GM21381 (cell line): ENCODE results near the gene CPNE5.

Experiments
- ATAC-seq: cut with Tn5 transposase; IDR thresholded peaks from one replicate; pipeline ENCODE4 v1.9.1; 2021; ENCODE audit warnings: mild to moderate bottlenecking, moderate library complexity; ENCODE audit not compliant: unreplicated experiment

CPNE5 gene

DNA sequence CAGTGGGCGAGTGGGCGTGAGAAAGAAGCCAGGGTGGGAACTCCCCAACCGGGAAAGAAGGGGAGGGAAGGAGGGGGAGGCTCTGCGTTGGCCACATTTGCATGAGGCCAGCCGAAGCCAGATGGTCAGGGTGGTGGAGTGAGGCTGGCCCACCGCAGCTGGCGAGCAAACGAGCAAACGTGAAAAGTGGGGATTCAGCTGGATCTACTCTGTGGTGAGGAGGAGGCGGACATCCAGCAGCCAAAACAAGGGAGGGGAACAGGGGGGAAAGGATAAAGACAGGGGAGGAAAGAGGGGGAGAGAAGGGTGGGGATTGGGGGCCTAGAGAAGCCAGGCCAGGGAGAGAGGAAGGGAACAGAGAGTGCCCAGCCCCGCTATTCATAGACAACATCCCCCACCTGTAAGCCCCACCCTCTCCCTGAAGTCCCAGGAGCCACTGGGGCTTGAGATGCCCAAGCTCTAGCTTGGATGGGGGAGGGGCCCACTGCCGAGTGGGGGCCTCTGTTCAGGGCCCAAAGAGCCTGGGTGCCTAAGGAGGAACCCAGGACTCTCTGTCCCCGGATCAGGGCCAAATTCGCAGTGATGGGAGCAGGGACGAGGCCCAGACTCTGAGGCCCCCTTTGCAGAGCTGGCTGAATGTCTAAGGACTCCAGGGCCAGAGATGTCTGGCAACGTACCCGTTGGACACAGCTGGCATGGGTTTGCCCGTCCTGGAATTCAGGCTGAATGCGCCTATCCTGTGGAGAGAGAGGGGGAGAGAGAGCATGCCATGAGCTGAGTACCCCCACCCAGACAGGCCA lies 45.1 kb downstream of the CPNE5 start:
- no peak for ATAC-seq

DNA sequence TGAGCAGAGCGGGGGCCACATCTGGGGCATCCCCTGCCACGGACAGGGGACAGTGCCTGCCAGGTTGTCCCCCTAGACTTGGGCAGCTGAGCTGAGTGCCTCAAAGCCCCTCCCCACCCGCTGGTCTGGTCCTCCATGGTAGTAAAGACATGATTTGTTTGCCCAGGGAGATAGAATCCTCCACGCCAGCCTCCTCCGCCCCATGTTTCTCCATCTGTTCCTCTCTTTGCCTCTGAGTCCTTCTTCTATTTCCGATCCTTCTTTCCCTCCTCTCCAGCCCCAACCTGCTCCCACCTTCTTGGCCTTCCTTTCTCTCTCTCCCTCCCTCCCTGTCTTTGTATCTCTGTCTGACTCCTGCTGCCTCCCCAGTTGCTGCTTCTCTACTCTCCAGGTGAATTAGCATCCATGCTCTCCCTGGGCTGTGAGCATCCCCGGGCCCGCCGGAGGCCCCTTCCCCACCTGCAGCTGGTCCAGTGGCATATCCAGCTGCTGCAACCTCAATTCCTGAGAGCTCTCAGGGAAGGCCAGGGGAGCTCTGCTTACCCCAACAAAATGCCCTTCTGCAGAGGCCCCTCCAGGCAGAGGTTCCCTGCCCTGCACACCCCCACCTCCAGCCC lies 45.8 kb downstream of the CPNE5 start:
- ATAC-seq: no peak

DNA sequence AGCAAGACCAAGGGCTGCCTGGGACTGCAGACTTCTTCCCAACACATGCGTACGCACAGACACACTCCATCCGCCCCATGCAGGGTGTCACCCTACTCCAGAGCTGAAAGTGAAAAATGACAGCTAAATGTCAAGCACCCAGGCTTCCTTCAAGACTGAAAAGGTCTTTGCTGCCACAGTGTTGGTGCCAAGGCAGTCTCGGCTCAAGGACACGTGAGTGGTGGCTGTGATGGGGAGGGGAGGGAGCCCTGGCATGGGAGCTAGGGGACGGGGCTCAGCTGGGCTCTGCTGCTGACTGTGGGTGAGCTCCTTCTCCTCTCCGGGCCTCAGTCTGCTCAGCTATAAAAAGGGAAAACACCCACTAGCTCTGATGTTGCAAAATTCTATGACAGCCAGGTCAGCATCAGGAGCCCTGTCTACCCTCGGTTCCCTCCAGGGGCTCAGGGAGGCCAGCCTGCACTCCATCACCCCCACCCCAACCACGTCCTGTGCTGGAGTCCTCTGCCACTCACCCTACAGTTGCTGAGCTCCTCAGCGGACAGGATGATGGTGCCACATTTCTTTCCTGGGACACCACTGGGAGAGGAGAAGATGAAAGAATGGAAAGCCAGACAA lies 47.6 kb downstream of the CPNE5 start:
- no peak for ATAC-seq

DNA sequence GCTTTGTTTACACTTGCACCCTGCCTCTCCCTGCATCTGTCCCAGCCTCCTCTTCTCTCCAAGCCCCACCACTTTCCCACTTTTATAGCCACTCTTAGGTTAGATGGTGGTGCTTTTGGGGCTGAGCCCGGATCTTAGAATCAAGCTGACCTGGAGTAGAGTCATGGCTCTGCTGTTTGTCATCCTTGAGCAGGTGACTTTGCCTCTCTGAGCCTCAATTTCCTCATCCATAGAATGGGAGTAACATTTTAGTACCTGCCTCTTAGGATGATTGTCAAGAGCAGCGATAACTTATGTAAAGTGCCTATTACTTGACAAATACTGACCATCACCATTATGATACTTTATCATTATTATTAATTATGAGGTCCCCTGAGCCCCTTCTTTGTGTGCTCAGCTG lies 48.2 kb downstream of the CPNE5 start:
- ATAC-seq: no peak

DNA sequence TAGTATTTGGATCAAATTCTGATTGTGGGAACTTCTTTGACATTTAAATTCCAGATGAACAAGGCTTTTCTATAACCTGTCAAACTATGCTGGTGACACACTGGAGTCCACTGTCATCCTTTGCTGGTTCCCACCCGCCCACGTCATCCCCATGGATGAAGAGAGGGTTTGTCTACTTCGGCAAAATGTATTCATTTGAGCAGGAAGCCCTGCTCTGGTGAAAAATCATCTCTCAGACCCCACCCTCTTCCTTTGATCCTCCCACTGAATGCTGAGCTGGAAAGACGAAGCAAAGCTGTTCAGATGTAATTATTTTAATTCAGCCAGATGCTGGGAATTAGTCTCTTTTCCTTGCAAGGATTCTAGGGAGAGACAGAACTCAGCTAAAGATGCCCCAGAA lies 50.5 kb downstream of the CPNE5 start:
- ATAC-seq: no peak

DNA sequence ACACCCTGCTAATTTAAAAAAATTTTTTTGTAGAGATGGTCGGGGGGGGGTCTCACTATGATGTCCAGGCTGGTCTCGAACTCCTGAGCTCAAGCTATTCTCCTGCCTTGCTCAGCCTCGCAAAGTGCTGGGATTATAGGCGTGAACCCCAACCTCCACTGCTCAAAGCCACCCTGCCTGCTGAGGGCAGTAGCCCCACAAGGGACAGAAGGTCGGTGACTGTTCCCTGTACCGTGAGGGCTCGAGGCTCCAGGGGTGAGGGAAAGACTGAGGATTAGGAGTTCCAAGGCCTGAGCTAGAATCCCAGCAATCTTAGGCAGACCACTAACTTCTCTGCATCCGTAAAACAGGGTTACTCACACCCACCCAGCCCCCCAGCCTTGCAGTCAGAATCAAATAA lies 51.1 kb downstream of the CPNE5 start:
- ATAC-seq: no peak

DNA sequence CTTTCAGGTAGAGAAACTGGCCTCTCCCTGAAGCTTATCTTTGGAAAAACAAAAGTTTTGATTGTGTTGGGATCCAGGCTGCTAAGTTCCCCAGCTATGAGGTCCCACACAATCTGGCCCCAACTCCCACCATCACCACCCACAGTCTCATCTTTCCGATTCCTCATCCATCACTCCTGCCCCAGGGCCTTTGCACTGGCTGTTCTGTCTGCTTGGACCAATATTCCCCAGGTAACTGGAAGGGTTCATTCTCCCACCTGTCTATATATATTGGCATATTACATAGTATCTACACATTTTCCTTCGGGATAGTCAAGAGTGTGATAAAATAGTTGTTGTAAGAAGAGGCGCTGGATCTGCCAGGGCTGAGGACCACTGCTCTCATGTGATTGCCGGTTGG lies 52.0 kb downstream of the CPNE5 start:
- ATAC-seq: no peak

DNA sequence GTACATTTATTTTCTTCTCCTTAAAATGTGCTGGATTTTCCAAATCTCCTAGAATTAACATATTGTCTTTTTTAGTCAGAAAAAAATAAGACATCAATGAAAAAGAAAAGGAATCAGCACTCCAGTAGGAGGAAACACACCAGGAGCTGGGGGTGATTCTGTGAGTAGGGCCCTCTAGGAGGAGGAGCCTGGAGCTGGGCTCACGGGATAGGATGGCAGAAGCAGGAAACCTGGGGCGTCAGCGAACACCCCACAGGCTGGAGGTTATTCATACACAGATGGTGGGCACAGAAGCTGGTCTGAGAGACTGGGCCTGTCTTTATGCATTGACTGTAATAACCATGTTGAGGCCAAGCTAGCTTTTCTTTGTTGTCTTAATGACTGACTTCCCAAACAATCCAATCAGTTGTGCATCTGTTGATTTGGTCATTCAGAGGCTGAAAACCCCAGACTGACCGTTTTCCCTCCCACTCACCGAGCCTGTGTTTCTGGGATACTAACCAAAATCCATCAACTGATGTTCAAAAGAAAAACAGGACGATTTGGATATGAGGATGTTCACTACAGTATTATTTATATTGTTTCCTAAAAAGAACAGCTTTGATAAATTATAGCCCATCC lies 53.1 kb downstream of the CPNE5 start:
- ATAC-seq: no peak

DNA sequence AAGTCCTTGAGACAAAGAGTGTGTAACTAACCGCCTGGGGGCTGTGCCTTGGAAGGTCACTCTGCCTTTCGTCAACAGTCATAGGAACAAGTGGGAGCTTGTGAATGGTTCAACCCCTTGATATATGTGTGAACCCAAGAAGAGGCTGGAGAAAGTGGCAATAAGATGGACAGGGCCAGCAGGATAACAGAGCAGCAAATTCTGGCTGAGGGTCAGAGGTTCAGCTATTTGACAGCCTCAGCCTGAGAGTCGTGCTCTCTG lies 54.9 kb downstream of the CPNE5 start:
- ATAC-seq: no peak

DNA sequence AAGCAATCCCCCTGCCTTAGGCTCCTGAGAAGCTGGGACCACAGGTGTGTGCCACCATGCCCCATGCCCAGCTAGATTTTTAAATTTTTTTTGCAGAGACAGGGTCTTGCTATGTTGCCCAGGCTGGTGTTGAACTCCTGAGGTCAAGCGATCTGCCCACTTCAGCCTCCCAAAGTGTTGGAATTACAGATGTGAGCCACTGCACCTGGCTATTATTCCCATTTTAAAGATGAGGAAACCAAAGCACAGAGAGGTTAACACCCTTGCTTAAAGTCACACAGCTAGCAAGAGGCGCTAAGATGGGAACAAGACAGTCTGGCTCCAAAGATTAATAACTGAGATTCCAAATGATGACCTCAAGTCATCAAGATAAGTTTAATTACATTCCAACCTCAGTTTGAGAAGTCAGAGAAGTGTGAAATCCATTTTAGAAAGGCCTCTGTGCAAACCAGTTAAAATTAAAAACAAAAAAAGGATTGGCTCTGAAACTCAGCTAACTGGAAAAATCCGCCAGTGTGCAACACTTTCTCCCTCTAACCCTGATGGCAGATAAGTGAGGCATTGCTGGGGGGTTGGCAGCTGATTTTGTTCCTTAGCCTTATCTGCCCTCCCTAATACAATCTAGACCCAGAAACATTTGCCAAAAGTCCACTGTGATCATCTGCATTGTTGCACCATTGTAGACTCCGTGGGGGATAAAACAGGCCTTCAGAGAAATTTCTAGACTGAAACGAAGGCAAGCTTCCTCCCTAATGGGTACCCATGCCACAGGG lies 55.5 kb downstream of the CPNE5 start:
- ATAC-seq: no peak

DNA sequence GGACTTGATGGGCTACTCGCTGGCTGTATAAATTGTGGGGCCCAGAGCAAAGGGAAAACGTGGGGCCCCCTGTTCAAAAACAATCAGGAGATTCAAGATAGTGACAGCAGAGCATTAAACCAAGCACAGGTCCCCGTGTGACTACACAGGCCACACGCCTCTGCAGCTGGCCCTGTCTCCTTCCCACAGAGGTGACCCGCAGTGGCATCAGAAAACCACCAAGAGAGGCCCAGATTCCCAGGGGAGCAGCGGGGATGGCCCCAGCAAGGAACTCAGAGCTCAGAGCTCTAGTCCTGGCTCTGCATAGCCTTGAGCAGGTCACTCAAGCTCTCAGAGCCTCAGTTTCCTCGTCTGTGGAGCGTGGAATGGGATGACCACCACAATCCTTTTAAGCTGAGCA lies 57.6 kb downstream of the CPNE5 start:
- ATAC-seq: no peak

DNA sequence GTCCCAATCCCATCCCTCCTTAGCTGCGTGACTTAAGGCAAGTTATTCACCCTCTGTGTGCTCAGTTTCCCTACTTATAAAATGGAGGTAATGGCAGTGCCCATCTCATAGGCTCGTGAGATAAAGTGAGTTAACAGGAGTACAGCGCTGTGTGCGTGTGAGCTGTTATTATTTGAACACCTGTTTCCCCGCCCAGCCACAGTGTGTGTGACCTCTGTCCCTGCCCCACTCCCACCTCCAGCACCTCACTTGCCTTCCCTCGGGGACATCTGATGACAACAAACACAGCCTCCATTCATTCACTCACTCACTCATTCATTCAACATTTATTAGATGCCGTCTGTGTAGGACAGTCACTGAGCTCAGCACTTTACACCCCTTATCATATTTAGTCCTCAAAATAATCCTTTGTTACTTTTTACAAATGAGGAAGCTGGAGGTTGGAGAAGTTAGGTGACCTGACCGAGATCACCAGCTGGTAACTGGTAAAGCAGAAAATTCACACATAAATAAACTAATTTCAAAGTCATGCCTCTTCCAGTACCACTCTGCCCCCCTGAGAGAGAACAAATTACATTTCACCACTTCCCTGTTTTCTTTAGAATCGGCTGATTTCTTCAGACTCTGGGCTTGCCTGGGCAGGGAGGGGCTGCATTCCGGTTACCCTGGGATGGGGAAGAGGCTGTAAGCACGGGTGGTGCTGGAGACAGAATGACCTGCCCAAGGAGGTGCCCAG lies 58.6 kb downstream of the CPNE5 start:
- ATAC-seq: no peak

DNA sequence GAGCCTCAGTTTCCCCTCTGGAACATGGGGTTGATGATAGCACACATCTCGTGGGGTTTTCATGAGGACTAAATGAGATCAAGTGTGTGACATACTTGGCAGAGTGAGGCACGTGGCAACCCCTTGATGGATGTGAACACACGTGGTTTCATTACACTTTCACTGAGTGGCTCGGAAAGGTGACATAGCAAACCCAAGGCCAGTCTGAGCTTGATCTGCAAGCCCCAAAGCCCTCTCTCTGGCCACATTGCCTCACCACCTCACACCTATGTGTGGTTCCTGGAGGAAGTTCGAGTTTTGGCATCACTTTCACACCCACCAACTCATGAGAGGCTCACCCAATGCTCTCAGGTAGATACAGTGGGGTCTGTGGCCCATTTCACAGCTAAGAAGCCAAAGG lies 60.0 kb downstream of the CPNE5 start:
- no peak for ATAC-seq

DNA sequence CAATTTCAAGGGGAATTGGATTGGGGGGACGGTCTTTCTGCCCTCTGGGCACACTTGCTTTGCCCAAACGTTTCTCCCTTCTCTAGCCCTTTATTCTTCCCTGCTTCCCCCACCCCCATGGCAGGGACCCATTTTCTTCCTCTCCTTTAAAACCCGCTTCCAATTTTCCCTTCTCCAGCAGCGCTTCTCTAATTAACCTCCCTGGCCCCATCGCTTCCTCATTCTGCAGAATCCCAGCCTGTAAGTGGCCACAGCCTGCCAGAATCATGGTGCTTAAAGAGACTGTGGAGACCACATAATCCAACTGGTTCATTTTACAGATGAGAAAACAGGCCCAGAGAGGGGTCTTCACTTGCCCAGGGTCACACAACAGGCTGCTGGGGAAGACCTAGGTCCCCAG lies 61.4 kb downstream of the CPNE5 start:
- no peak for ATAC-seq

DNA sequence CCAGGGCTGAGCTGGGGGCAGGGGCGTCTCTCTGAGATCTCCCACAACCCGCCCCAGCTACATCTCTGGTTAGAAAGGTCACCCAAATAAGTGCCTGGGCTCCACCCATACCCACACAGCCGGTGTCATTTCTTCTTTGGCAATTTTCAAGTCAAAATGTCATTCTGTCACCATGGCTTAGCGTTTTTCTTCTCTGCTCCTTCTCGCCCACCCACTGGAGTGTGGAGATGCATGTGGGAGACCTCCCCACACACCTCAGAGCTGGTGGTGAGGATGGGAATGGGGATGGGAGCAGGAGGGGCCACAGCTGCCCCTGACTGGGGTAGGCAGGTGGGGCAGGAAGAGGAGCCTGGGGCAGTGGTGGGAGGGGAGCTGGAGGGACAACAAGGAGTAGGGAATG lies 63.1 kb downstream of the CPNE5 start:
- ATAC-seq: no peak

DNA sequence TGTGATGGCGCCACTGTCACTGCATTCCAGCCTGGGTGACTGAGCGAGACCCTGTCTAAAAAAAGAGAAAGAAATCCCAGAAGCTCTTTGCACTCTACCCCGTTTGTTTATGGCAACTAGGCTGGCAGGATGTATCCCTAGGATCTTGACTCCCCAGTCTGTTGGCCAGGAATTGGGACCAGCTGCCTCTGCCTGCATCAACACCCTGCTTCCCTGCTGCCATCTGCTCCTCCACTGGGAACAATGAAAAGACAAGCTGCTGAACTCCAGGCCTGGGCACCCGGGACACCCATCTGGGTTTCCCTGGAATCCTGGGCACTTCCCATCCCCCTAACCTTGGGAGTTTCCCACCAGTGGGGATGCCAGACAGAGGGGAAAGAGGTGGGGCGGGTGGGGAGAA lies 64.9 kb downstream of the CPNE5 start:
- no peak for ATAC-seq

DNA sequence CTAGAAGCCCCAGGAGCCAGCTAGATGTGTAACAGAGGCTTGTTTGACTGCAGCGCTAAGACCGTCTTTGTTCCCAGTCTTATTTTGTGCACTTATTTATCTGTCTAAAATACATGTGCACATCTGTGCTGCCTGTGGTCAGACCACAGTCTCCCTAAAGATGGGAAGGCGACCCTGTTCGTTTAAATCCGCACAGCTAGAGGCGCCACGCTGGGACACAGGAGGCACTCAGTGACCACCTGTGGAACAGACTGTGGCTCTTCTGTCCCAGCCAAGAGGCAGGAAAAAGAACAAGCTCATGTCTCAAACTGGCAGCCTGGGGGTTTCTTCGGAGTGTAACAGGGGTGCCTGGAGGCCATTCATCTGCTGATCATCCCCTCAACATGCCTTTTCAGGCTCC lies 66.8 kb downstream of the CPNE5 start:
- ATAC-seq: no peak

DNA sequence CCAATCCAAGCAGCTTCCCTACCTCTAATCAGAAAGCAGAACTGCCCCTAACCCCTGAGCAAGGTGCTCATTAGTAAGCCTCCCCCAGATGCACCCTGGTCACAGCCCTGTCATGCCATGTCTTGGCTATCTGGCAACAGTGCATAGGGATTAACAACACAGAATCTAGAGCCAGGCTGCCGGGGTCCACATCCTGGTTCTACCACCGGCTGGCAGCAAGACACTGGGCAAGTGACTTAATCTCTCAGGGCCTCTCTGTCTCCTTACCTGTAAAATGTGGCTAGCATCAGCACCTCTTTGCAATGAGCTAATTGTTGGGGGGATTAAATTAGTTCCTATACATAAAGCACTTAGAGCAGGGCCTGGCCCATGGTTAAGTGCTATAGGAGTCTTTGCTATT lies 68.1 kb downstream of the CPNE5 start:
- no peak for ATAC-seq

DNA sequence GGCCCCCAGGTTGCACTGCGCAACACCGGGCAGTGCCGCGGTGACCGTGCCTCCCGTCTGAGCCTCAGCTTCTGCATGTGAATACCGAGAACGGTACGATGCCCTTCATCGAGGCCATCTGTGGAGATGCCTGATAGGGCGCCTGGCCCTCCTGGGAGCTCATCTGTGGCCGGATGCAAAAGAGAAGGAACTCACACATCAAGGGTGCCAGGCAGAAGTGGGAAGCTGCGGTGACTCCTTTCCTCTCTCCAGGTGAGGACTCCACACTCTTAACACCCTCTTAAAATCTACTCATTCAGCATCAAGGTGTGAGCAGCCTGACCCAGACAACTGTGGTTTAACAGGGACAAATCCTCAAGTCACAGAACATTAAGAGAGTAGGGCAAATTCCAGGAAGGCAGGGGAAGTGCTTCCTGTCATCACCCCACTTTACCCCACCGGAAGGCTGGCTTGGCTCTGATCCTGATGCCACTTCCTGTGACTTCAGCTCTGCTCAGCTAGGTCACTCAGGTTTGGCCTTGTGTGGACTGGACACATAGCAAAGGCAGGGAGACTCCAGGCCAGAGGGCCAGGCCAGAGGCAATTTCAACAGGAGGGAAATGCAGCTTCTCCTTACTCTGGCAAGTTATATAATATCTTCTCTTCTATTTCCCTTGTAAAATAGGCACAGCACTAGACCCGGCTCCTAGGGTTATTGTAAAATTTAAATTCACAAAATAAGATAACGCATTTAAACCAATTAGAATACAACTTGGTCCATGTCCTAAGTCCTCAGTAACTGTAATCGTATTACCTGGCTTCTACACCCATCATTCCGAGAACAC lies 69.4 kb downstream of the CPNE5 start:
- ATAC-seq: no peak

DNA sequence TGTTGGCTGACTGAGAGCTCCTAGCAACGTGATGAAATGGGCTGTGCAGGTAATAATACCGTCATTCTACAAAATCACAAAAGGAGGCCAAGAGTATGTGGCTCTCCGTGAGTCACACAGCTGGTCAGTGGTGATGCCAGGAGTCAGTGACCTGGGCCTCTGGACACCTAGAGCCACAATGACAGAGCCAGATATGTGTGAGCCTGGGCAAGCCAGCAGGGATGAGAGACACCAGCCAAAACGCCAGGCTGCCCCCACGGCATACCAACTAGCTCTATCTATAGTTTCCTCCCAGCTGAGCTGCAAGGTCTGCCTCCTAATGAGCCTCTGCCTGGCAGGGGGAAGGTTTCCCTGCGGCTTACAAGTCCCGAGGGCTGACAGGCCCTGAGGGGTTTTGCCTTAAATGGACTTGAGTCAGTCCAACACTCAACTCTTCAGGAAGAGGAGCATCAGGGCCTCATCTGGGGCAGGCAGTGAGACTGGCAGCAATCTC lies 70.0 kb downstream of the CPNE5 start:
- ATAC-seq: no peak
